ENCODE results near the gene TNNT3. TPM values are rescaled to one million over a fixed set of nuclear protein-coding genes. Genes with fewer than 3 reads are reported as not detected.

Gene TNNT3
- total RNA-seq, 2 donors from 2014 or later, result 4.5 to 8.4 TPM

- H3K27ac ChIP-seq, result no peak overlapping the region
- no peak overlapping the region for H3K4me3 ChIP-seq
- intact Hi-C loops (cut with DNase I), result loop anchor here (10.0 kb wide), 2 partner anchors 228 to 232 kb away; partner anchors contain the start of gene KRTAP5-6
- H3K27me3 ChIP-seq (replicated peaks; ENCODE audit: insufficient read depth), result no peaks in the 10 kb centered on the region
- H3K36me3 ChIP-seq, result no peaks in the 10 kb centered on the region
- DNase-seq (ENCODE audit: low spot score), result no peak
- no peaks in the 10 kb centered on the region for H3K9me3 ChIP-seq
- TF ChIP-seq, protein P1, sequence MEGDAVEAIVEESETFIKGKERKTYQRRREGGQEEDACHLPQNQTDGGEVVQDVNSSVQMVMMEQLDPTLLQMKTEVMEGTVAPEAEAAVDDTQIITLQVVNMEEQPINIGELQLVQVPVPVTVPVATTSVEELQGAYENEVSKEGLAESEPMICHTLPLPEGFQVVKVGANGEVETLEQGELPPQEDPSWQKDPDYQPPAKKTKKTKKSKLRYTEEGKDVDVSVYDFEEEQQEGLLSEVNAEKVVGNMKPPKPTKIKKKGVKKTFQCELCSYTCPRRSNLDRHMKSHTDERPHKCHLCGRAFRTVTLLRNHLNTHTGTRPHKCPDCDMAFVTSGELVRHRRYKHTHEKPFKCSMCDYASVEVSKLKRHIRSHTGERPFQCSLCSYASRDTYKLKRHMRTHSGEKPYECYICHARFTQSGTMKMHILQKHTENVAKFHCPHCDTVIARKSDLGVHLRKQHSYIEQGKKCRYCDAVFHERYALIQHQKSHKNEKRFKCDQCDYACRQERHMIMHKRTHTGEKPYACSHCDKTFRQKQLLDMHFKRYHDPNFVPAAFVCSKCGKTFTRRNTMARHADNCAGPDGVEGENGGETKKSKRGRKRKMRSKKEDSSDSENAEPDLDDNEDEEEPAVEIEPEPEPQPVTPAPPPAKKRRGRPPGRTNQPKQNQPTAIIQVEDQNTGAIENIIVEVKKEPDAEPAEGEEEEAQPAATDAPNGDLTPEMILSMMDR (IDR thresholded peaks at IDR 0.05), result no peak
- no peak for TF ChIP-seq POLR2AphosphoS5 (IDR thresholded peaks at IDR 0.05)
- no peak for TF ChIP-seq POLR2A (IDR thresholded peaks at IDR 0.05)
- no peaks in the 10 kb centered on the region for H3K4me1 ChIP-seq (replicated peaks)
- WGBS, result 71% methylated on average over 28 of the region's 28 CpGs
These were observed 7.7 kb downstream of the TNNT3 start for GRCh38 chr11:1927026-1927847.

DNA sequence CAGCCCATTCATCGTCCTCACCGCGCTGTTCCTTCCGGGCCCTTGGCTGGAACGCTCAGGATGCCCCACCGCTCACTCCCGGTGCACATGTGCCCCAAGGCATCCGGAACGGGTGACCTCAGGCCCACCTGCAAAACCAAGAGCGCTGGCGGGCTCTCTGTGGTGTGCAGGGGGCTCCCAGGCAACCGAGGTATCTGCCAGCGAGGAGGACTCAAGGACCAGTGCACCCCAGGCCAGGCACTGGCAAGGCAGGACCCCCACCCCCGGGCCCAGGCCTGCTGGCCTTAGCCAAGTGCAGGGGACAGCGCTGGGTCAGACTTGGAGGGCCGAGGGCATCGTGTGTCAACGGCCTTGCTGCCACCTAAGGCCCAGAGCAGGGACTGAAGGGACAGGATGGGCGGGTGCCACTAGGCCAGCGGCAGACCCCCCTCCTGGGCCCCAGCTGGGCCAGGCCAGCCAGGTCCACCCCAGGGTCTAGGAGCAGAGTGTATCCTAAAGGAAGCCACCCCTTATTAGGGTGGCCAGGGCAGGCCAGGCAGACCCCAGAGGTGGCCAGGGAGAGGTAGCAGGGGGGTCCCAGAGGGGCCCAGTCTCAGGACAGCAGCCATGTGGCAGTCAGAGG lies 8.5 kb downstream of the TNNT3 start:
- Histone ChIP-seq H3K36me3 (no peaks in the 10 kb centered on the region), H3K27ac (no peak overlapping the region), H3K27me3 (replicated peaks; ENCODE audit: insufficient read depth) (no peaks in the 10 kb centered on the region), H3K4me3 (no peak overlapping the region), H3K9me3 (no peaks in the 10 kb centered on the region), H3K4me1 (replicated peaks) (no peaks in the 10 kb centered on the region)
- no peak for DNase-seq (ENCODE audit: low spot score)
- intact Hi-C loops (cut with DNase I), result loop anchor here (10.0 kb wide), 2 partner anchors 227 to 233 kb away; partner anchors contain the start of gene KRTAP5-6
- WGBS, result 94% methylated on average over 18 of the region's 20 CpGs
- TF ChIP-seq POLR2A (IDR thresholded peaks at IDR 0.05) (no peak), POLR2AphosphoS5 (IDR thresholded peaks at IDR 0.05) (no peak)
- TF ChIP-seq, protein P1 (IDR thresholded peaks at IDR 0.05), result no peak

GRCh38 chr11:1928470-1928890 lies 9.0 kb downstream of the TNNT3 start:
- H3K27me3 ChIP-seq (replicated peaks; ENCODE audit: insufficient read depth), result no peaks in the 10 kb centered on the region
- intact Hi-C loops (cut with DNase I), result loop anchor here (10.0 kb wide), 2 partner anchors 226 to 234 kb away; partner anchors contain the start of gene KRTAP5-6
- WGBS, result 94% methylated on average over 13 of the region's 13 CpGs
- no peak overlapping the region for H3K27ac ChIP-seq
- DNase-seq (ENCODE audit: low spot score), result no peak
- H3K4me3 ChIP-seq, result no peak overlapping the region
- H3K36me3 ChIP-seq, result no peaks in the 10 kb centered on the region
- TF ChIP-seq POLR2AphosphoS5 (IDR thresholded peaks at IDR 0.05) (no peak), POLR2A (IDR thresholded peaks at IDR 0.05) (no peak)
- TF ChIP-seq, protein P1 (IDR thresholded peaks at IDR 0.05), result no peak
- H3K4me1 ChIP-seq (replicated peaks), result no peaks in the 10 kb centered on the region
- H3K9me3 ChIP-seq, result no peaks in the 10 kb centered on the region

DNA sequence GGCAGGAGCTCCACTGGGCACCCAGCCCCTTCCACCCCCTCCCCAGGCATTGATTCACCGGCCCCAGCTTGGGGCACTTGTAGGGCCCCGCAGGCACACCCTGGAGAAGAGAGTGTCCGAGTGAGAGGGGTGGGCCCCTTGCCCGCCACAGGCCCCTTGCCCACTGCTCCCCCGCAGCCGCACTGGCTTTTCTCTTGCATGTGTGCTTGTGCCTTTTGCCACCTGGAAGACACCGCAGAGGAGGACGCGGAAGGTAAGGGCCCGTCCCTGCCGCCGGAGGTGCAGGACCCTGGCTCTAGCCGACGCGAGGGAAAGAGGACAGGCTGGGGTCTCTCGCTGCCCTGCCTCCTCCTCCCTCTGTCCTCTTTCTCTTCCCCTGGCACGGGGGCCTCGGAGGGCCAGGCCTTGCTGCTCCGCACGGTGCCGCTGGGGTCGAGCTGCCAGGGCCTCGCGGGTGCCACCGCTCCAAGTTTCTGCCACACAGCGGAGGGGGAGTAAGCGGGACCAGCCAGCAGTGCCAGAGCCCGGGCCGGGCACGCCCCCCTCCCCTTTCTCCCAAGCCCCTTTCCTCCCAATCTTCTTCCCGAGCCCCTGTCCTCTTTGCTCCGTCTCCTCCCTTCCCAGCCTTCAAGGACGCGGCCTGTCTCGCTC lies 9.5 kb downstream of the TNNT3 start:
- H3K27ac ChIP-seq, result no peak overlapping the region
- H3K9me3 ChIP-seq, result no peaks in the 10 kb centered on the region
- WGBS, result 89% methylated on average over 35 of the region's 35 CpGs
- TF ChIP-seq POLR2A (IDR thresholded peaks at IDR 0.05) (no peak), POLR2AphosphoS5 (IDR thresholded peaks at IDR 0.05) (no peak)
- TF ChIP-seq, protein P1 (IDR thresholded peaks at IDR 0.05), result no peak
- no peaks in the 10 kb centered on the region for H3K36me3 ChIP-seq
- H3K27me3 ChIP-seq (replicated peaks; ENCODE audit: insufficient read depth), result no peaks in the 10 kb centered on the region
- DNase-seq (ENCODE audit: low spot score), result no peak
- no peaks in the 10 kb centered on the region for H3K4me1 ChIP-seq (replicated peaks)
- H3K4me3 ChIP-seq, result no peak overlapping the region
- intact Hi-C loops (cut with DNase I), result loop anchor here (10.0 kb wide), 2 partner anchors 226 to 234 kb away; partner anchors contain the start of gene KRTAP5-6

Measured in prostate gland (tissue), 2 donors.